HG02798 (cell line): ENCODE data around the gene SNX12.
A peak's percentile ranks its signal among the peaks of the same experiment; 100 is the strongest.
"Not testable (repeated sequence)": the region's sequence is repeated elsewhere in the genome, so short reads cannot be mapped to it uniquely, and the experiment has no call there.

ENCODE experiments used
- ATAC-seq: cut with Tn5 transposase; IDR thresholded peaks from one replicate; pipeline ENCODE4 v1.9.1; 2021; ENCODE audit warnings: mild to moderate bottlenecking; ENCODE audit not compliant: unreplicated experiment, poor library complexity

The SNX12 gene

GRCh38 chrX:71095033-71095432 is 26.9 kb upstream of the SNX12 start:
- no peak for ATAC-seq

DNA sequence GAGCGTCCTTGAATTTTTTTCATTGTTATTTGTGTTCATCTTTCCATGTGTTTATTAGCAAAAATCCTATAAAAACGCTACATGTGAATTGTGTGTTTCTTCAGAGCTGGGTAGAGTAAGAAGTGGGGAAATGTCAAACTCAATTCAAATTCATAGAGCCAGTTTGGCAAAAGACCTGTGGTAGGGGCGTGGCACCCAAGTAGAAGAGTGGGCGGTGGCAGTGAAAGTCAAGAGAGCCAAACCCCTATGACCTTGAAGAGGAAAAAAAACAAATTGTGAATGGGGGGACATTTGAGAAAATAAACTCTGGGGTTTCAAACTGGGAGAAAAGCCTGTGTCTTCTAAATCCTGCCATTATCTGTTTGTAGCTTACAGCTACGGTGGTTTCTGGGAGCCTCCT is 23.1 kb upstream of the SNX12 start:
- no peak for ATAC-seq

GRCh38 chrX:71085900-71086299 is 17.8 kb upstream of the SNX12 start:
- no peak for ATAC-seq

GRCh38 chrX:71082822-71083221 is 14.7 kb upstream of the SNX12 start:
- no peak for ATAC-seq

DNA sequence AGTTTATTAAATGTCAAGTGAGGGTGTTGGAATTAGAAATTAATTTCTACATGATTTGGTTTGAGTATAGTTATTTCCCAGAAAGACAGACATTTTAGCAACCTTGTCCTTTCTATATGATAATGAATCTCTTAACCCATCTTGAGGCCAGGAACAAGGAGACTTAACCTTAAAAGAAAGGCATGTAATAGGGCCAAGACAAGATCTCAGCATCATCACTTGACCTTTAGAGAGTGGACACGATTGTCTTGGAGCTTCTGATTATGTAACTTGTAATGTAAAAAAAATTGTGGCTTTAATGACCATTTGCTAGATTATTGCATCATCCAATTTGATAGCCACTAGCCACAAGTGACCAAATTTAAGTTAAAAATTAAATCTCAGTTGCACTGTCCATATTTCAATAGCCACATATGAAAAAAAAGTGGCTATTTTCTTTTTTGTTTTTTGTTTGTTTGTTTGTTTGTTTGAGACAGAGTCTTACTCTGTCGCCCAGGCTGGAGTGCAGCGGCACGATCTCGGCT is 14.1 kb upstream of the SNX12 start:
- no peak for ATAC-seq

- no peak for ATAC-seq
Observed at GRCh38 chrX:71081330-71082123, 13.4 kb upstream of the SNX12 start.

- no peak for ATAC-seq
Observed at GRCh38 chrX:71070531-71070930, 2.4 kb upstream of the SNX12 start.

DNA sequence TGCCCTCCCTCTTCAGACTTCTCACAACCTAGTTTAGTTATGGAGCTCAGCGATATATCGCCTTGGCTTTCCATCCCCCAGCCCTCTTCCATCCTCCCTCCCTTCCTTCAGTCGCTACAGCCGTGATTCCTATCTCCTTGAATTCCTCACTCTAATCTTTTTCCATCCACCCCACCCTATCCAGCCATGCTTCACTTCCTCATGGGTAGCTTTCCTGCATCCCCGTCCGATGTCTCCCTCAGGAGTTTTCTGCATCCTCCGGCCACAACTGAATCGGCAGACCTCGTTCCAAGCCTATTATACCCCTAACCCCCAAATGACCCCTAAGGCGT is 456 bp downstream of the SNX12 start:
- no peak for ATAC-seq

DNA sequence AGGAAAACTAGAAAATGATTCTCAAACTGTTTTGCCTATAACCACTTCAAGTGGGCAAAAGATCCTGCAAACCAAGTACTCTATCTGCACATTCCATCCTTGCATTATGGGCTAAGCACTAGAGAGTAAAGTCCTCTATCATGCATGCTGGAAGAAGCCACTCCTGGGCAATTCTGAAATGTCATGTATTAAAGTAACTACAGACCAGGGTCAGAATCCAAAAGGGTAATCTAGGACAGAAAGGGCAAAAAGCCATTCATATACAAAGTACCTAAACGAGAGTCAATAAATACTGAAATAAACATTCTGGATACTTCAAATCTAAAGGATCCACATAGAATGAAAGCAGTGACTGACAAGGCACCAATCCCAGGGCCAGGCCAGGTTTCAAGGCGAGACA is 1.0 kb downstream of the SNX12 start:
- ATAC-seq, result no peak

- ATAC-seq, result no peak
Observed at GRCh38 chrX:71060127-71060526, 8.0 kb downstream of the SNX12 start.

DNA sequence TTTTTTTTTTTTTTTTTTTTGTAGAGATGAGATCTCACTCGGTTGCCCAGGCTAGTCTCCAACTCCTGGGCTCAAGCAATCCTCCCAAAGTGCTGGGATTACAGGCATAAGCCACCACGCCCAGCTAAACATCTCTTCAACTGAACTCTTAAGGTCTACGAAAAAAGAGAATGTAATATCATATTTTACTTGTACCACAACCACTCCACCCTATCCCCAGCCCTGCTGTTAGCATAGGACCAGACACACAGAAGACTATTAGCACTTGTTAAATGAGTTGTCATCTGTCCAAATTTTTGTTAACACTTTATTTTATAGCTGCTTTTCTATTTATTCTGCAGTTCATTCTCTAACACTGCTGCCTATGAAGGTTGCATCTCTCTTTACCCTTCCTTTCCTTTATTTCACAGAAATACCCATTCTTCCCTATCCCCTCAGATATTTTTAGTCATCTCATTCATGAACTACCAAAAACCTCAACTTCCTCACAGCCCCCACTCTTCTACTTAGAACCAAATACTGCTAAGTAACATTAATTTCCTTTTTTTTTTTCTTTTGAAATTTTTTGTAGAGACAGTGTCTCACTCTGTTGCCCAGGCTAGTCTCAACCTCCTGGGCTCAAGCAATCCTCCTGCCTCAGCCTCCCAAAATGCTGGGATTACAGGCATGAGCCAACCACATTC is 10.1 kb downstream of the SNX12 start:
- ATAC-seq, result no peak

DNA sequence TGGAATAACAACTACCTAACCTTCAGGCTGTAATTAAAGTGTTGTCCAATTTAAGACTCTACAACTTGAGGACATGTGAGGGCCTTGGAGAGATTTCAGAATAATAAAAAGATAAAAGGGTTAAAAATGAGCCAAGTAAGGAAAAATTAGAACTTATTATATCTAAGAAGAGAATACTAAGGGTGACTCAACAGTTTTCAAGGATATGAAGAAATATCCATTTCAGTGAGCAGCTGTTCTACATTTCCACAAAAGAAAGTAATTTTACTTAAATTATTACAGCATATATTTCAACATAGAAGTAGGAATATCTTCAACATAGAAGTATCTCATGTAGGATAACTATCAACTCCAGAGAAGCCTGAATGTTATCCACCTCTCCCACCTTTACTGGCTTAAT is 11.3 kb downstream of the SNX12 start:
- no peak for ATAC-seq

DNA sequence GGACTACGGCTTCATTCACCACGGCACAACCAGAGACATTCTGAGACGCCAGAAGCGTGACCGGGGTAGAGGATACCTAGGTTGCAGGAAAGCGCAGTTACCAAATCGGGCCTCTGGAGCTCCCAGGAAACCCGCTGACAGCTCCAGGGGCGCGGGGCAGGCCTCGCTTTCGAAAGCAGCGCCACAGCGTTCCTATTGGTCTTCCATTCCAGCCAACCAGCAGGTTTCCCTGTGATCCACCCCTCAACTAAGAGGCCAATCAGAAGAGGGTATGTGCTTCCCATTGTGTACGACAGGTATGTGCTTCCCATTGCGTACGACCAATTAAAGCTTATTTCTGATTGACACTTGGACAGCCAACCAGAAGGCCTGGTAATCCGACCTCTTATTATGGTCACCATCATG is 14.9 kb downstream of the SNX12 start:
- peak; percentile 99 for ATAC-seq

DNA sequence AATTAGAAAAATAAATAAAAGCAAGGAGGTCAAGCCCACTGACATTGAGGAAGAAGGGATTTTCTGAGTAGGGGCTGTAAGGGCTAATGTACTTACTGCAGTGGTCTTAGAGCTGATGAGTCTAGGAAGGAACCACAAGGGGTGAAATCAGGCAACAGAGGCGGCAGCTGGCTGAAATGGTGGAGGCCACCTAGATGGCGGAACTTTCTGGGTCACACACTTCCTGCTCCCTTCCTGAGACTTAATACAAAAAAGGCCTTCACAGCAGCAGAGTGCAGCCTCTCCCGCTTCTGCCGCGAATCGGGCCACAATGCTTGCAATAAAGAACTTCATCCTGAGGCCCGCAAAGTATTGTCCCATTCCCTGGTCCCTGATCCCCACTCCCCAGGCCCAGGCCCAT is 15.4 kb downstream of the SNX12 start:
- peak; percentile 14 for ATAC-seq

GRCh38 chrX:71047891-71048290 is 20.2 kb downstream of the SNX12 start:
- ATAC-seq, result not testable (repeated sequence)

- no peak for ATAC-seq
Observed at GRCh38 chrX:71017396-71017939, 50.7 kb downstream of the SNX12 start.
